Measurements from ENCODE around the gene SRRM4. TPM values are rescaled to one million over a fixed set of nuclear protein-coding genes. Genes with fewer than 3 reads are reported as not detected.

The SRRM4 gene
- total and polyA plus RNA-seq, 4 donors: 3.8 to 22.6 (median 13.9) TPM

DNA sequence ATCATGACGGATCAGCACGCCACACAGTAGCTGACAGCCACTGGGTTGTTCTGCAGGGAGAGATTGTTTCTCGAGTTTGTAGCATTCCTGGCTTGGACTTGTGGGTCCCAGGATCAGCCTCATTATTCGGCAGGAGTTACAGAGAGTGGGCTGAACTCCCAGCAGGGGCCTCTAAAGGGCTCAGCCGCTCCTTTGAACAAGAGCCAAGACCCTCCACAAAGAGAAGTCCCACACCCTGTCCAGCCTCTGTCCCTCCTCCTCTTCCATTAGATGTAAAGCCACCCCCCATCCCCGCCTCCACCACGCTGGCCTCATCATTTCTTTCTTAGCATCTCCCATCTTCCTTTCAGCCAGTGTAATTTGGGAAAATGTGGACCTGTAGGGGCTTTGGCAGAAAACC, 100.7 kb downstream of the SRRM4 start:
- 14% methylated on average over 5 of the region's 7 CpGs for WGBS (ENCODE audit: insufficient coverage)
- no peaks in the 10 kb centered on the region for H3K9me3 ChIP-seq (ENCODE audit: control insufficient read depth, insufficient read depth, low read length)
- H3K27ac ChIP-seq (ENCODE audit: low read depth, low read length): no peak overlapping the region
- H3K36me3 ChIP-seq (ENCODE audit: control insufficient read depth, insufficient read depth, low read length): no peaks in the 10 kb centered on the region
- no peaks in the 10 kb centered on the region for H3K27me3 ChIP-seq (ENCODE audit: control insufficient read depth, insufficient read depth, low read length)
- peak in 2 of 6 donors; percentile 46 to 66 for DNase-seq (ENCODE audit: low read depth in 4 of 6, low spot score in 6 of 6)
- no peak overlapping the region for H3K4me3 ChIP-seq (ENCODE audit: low read depth, low read length)
- peaks cover 8% of the 10 kb centered on the region for H3K4me1 ChIP-seq (ENCODE audit: control insufficient read depth, insufficient read depth, low read length)

DNA sequence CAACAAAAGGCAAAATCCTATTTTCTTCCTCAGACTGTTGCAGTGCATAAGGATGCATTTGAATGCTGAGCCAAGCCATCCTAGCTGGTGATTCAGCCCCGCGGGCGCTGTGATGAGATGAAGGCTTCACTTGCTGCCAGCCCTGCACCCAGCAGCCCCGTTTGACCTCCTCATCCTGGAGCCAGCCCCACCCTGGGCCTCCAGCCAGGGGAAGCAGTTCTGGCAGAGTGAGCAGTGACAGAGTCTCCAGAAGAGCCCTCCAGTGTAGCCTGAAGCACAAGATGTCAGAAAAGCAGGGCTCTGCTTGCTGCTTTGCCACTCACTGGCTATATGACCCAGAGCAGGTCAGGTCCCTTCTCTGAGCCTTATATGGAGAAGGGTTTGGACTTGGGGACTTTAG, 101.2 kb downstream of the SRRM4 start:
- Histone ChIP-seq H3K36me3 (ENCODE audit: control insufficient read depth, insufficient read depth, low read length) (no peaks in the 10 kb centered on the region), H3K27me3 (ENCODE audit: control insufficient read depth, insufficient read depth, low read length) (no peaks in the 10 kb centered on the region), H3K27ac (ENCODE audit: low read depth, low read length) (no peak overlapping the region), H3K4me1 (ENCODE audit: control insufficient read depth, insufficient read depth, low read length) (peaks cover 8% of the 10 kb centered on the region), H3K9me3 (ENCODE audit: control insufficient read depth, insufficient read depth, low read length) (no peaks in the 10 kb centered on the region), H3K4me3 (ENCODE audit: low read depth, low read length) (no peak overlapping the region)
- DNase-seq (ENCODE audit: low read depth in 4 of 6, low spot score in 6 of 6): peak in 2 of 6 donors; percentile 72 to 82
- WGBS (ENCODE audit: insufficient coverage): 6% methylated on average over 4 of the region's 4 CpGs

DNA sequence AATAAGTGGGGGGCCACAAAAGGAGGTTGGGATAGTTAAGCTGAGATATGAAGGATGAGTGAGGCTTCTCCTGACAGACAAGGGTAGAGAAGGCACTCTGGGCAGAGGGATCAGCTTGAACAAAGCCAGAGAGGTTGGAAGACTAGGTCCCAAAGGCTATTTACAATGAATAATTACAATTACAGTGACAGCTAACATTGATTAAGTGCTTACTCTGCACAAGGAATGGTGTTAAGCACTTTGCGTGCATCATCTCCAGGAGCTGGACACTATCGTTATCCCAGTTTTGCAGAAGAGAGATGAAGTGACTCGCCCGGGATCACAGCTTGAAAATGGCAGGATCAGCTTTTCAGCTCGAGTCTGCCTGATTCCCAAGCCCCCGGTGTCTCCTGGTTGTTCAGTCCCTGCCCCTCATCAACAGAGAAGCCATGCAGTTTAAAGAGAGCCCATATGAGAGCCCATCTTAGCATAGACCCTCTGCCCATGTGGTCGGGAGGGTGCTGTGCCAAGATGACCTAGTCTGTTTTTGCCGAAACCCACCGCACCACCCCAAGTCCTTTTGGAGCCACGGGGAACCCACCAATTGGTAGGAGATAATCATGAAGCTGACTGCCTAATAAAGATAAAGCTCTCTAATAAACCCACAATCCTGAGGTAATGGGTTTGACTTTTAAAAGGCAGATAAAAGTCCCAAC, 107.5 kb downstream of the SRRM4 start:
- 61% methylated on average over 6 of the region's 10 CpGs for WGBS (ENCODE audit: insufficient coverage)
- DNase-seq (ENCODE audit: low read depth in 4 of 6, low spot score in 6 of 6): no peak
- Histone ChIP-seq H3K4me3 (ENCODE audit: low read depth, low read length) (no peak overlapping the region), H3K9me3 (ENCODE audit: control insufficient read depth, insufficient read depth, low read length) (no peaks in the 10 kb centered on the region), H3K4me1 (ENCODE audit: control insufficient read depth, insufficient read depth, low read length) (peaks cover 8% of the 10 kb centered on the region), H3K36me3 (ENCODE audit: control insufficient read depth, insufficient read depth, low read length) (no peaks in the 10 kb centered on the region), H3K27ac (ENCODE audit: low read depth, low read length) (no peak overlapping the region), H3K27me3 (ENCODE audit: control insufficient read depth, insufficient read depth, low read length) (no peaks in the 10 kb centered on the region)

DNA sequence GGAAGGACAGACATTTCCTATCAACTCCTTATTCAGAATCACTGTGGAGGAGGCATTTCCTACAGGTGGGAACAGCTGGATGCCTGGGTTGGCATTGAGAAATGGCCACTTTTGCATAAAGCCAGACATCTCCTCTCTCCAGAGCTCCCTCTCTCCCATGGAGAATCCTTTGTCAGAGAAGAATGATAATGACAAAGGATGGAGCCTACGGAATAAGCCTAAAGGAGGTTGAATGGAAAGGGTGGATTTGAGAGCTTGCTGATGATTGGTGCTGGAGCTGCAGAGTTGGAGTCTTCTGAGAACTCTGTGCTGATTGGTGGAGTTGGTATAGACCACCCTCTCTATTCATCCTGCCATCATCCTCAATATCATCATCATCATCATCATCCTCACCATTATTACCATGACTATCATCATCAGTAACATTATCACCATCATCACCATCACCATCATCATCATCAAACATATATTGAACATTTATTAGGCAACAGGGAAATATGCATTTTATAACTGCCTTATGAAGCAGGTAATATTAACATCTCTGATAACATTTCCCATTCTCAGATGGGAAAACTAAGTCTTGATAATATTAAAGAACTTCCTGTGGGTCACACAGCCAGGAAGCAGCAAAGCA, 108.2 kb downstream of the SRRM4 start:
- no peaks in the 10 kb centered on the region for H3K36me3 ChIP-seq (ENCODE audit: control insufficient read depth, insufficient read depth, low read length)
- H3K27me3 ChIP-seq (ENCODE audit: control insufficient read depth, insufficient read depth, low read length): no peaks in the 10 kb centered on the region
- WGBS (ENCODE audit: insufficient coverage): no CpG with 5 or more reads among the region's 1 CpG
- H3K4me1 ChIP-seq (ENCODE audit: control insufficient read depth, insufficient read depth, low read length): peaks cover 8% of the 10 kb centered on the region
- no peak overlapping the region for H3K4me3 ChIP-seq (ENCODE audit: low read depth, low read length)
- H3K9me3 ChIP-seq (ENCODE audit: control insufficient read depth, insufficient read depth, low read length): no peaks in the 10 kb centered on the region
- no peak overlapping the region for H3K27ac ChIP-seq (ENCODE audit: low read depth, low read length)
- no peak for DNase-seq (ENCODE audit: low read depth in 4 of 6, low spot score in 6 of 6)

DNA sequence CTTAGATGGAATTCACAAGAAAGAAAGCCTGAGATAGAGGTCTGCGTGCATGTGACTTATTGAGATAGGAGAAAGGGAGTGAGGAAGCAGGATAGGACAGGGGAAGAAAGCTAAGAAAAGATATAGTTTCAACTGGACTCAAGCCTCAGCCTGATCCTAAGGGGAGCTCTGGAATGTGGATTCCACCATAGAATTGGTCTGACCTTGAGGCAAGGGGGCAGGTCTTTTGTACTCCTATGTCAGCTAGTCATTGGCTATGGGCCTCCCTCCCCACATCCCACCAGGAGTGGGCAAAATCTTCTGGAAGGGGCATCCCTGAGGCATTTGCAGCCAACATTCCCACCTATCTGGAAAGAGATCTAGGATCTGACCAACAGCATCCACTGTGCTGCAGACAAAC, 108.9 kb downstream of the SRRM4 start:
- H3K27me3 ChIP-seq (ENCODE audit: control insufficient read depth, insufficient read depth, low read length): no peaks in the 10 kb centered on the region
- H3K4me1 ChIP-seq (ENCODE audit: control insufficient read depth, insufficient read depth, low read length): peaks cover 8% of the 10 kb centered on the region
- no peaks in the 10 kb centered on the region for H3K9me3 ChIP-seq (ENCODE audit: control insufficient read depth, insufficient read depth, low read length)
- DNase-seq (ENCODE audit: low read depth in 4 of 6, low spot score in 6 of 6): no peak
- WGBS (ENCODE audit: insufficient coverage): 100% methylated on average over 1 of the region's 1 CpG
- H3K36me3 ChIP-seq (ENCODE audit: control insufficient read depth, insufficient read depth, low read length): no peaks in the 10 kb centered on the region
- no peak overlapping the region for H3K27ac ChIP-seq (ENCODE audit: low read depth, low read length)
- no peak overlapping the region for H3K4me3 ChIP-seq (ENCODE audit: low read depth, low read length)

DNA sequence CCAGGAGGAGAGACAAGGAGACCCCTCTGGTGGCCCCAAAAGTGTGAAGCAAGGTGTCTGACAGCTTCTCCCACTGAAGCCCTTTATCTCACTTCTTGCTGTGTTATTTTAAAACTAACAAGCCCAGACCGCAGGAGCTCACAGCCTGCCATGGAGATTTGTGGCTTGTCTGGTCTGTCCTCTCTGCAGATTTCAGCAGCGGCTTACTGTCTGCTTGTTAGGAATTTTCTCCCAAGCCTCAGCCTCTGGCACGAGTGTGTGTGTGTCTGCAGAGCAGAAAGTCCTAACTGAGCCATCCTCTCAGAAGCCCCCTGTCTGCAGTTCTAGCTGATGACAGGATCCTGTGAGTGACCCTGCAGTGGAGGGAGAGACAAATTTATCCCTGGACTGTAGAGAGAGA, 109.5 kb downstream of the SRRM4 start:
- Histone ChIP-seq H3K27ac (ENCODE audit: low read depth, low read length) (no peak overlapping the region), H3K4me1 (ENCODE audit: control insufficient read depth, insufficient read depth, low read length) (peaks cover 8% of the 10 kb centered on the region), H3K4me3 (ENCODE audit: low read depth, low read length) (no peak overlapping the region), H3K9me3 (ENCODE audit: control insufficient read depth, insufficient read depth, low read length) (no peaks in the 10 kb centered on the region), H3K27me3 (ENCODE audit: control insufficient read depth, insufficient read depth, low read length) (no peaks in the 10 kb centered on the region), H3K36me3 (ENCODE audit: control insufficient read depth, insufficient read depth, low read length) (no peaks in the 10 kb centered on the region)
- no peak for DNase-seq (ENCODE audit: low read depth in 4 of 6, low spot score in 6 of 6)
- WGBS (ENCODE audit: insufficient coverage): 60% methylated on average over 1 of the region's 3 CpGs

DNA sequence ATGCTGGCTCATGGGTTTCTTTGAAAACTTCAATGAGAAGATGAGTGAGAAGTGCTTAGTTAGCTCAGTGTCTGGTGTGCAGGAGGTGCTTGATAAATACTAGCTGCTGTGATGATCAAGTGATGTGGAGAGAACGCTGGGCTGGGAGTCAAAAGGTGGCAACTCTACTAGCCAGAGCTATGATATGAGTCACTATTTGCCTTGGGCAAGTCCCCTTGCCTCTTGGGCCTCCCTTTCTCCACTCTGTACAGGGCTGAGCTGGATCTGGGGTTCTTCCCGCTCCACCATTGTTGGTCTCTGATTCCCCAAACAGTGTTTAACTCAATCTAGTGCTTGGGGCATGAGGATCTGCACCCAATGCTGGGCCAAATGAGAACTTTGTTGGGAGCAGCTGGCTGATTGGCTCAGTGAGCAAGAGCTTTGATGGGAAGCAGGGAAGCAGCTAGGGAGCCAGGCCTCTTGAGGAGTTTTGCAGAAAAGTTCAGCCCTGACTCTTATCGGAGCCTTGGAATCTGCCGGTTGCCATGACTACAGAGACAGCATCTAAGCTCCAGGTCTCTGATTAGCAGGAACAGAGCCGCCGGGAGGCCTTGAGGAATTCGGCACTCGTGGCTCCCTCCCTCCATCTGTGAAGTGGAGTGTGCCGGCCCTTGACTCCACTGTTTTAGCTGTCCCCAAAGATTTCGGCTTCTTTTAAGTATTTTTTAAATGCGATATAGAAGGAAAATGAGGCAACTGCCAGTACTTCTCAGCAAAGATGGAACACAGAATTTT, 115.3 kb downstream of the SRRM4 start:
- Histone ChIP-seq H3K4me3 (ENCODE audit: low read depth, low read length) (no peak overlapping the region), H3K4me1 (ENCODE audit: control insufficient read depth, insufficient read depth, low read length) (no peaks in the 10 kb centered on the region), H3K36me3 (ENCODE audit: control insufficient read depth, insufficient read depth, low read length) (no peaks in the 10 kb centered on the region), H3K9me3 (ENCODE audit: control insufficient read depth, insufficient read depth, low read length) (no peaks in the 10 kb centered on the region), H3K27me3 (ENCODE audit: control insufficient read depth, insufficient read depth, low read length) (no peaks in the 10 kb centered on the region), H3K27ac (ENCODE audit: low read depth, low read length) (no peak overlapping the region)
- WGBS (ENCODE audit: insufficient coverage): 28% methylated on average over 9 of the region's 11 CpGs
- peak in 3 of 6 donors; percentile 49 to 93 (median 71) for DNase-seq (ENCODE audit: low read depth in 4 of 6, low spot score in 6 of 6)

DNA sequence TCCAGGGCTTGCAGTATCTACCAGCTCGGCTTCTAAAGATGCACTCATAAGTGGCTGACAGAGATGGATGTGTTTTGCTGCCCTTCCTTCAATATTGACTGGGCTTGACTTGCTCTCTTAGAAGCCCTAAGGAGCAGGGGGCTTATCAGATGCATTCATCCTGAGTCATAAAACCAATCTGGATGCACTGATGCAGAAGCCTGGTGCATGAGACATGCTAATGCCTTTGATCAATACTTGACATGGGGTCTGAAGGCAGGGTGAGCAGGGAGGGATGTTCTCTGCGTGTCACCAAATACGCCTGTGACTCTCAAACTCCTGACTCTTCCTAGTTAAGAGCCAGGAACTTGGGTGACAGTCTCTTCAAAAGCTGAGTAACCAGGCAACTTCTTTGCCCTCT, 119.6 kb downstream of the SRRM4 start:
- no peak overlapping the region for H3K27ac ChIP-seq (ENCODE audit: low read depth, low read length)
- no peaks in the 10 kb centered on the region for H3K27me3 ChIP-seq (ENCODE audit: control insufficient read depth, insufficient read depth, low read length)
- peak in 2 of 6 donors; percentile 27 to 59 for DNase-seq (ENCODE audit: low read depth in 4 of 6, low spot score in 6 of 6)
- no peaks in the 10 kb centered on the region for H3K36me3 ChIP-seq (ENCODE audit: control insufficient read depth, insufficient read depth, low read length)
- no peak overlapping the region for H3K4me3 ChIP-seq (ENCODE audit: low read depth, low read length)
- H3K9me3 ChIP-seq (ENCODE audit: control insufficient read depth, insufficient read depth, low read length): no peaks in the 10 kb centered on the region
- WGBS (ENCODE audit: insufficient coverage): 20% methylated on average over 3 of the region's 3 CpGs
- peaks cover 3% of the 10 kb centered on the region for H3K4me1 ChIP-seq (ENCODE audit: control insufficient read depth, insufficient read depth, low read length)

DNA sequence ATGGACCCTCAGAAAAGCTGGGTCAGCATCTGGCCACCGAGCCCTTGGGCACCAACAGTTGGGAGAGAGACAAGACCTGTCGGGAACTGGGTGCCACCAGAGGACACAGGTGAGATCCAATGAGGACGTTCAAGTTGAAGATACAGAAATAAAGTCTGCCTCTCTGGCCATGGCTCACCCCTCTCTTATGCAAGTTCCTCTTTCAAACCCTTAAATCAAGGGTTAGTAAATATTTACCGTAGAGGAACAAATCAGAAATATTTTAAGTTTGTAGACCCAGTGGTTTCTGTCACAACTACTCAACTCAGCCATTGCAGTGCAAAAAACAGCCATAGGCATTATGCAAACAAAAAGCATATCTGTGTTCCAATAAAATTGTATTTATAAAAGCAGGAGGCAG, 120.9 kb downstream of the SRRM4 start:
- DNase-seq (ENCODE audit: low read depth in 4 of 6, low spot score in 6 of 6): no peak
- Histone ChIP-seq H3K9me3 (ENCODE audit: control insufficient read depth, insufficient read depth, low read length) (no peaks in the 10 kb centered on the region), H3K27me3 (ENCODE audit: control insufficient read depth, insufficient read depth, low read length) (no peaks in the 10 kb centered on the region), H3K4me3 (ENCODE audit: low read depth, low read length) (no peak overlapping the region), H3K36me3 (ENCODE audit: control insufficient read depth, insufficient read depth, low read length) (no peaks in the 10 kb centered on the region), H3K4me1 (ENCODE audit: control insufficient read depth, insufficient read depth, low read length) (peaks cover 3% of the 10 kb centered on the region), H3K27ac (ENCODE audit: low read depth, low read length) (no peak overlapping the region)
- 93% methylated on average over 3 of the region's 4 CpGs for WGBS (ENCODE audit: insufficient coverage)
